ENCODE results near the gene GTSE1. TPM values are rescaled to one million over a fixed set of nuclear protein-coding genes. Genes with fewer than 3 reads are reported as not detected.

The GTSE1 gene
- polyA plus RNA-seq, 2 of the 4 experiments (the other 2 are of a cell fraction), result 11.5 to 25.7 TPM

DNA sequence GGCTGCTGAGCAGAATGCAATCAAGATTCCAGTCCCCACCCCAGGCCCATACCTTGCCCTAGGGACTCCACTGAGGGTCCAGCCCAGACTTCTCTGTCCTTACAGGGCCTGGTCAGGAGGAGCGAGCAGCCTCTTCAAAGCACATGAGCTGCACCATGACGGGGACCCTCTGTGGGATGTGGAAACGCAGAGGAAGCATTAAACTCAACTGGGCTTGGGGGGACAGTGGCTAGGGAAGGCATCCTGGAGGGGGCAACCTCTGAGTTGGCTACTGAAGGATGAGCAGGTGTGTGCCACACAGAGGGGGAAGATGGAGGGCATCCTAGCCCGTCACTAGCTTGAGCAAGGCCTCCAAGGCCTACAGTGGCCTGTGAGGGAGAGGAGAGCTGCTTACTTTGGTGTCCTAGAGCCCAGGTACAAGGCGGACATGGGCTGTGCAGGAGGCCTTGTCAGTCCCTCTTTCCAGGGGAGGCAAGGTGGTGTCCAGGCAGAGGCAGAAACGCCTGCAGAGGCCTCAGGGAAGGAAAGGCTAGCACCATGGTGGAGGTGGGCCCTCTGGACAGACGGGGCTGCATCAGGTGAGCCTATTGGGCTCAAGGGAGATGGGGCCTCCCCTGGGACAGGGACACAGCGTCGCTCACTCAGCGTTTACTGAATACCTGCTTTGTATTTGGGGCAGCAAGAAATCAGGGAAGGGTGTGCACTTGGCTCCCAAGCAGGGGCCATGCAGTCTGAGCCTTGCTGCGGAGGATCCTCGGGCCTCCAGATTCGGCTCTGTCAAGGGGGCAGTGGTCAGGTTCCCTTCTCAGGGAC lies 14.6 kb upstream of the GTSE1 start:
- Histone ChIP-seq H3K4me3 (no peak overlapping the region), H3K27ac (no peak overlapping the region), H3K4me2 (no peak overlapping the region), H3K9me3 (no peaks in the 10 kb centered on the region), H3K4me1 (no peaks in the 10 kb centered on the region)
- no peak for DNase-seq (ENCODE audit: low read depth in 1 of 2, low spot score in 1 of 2)
- ChIA-PET POLR2A (no interaction called here), CTCF (no interaction called here)
- TF ChIP-seq NR3C1 (IDR thresholded peaks at IDR 0.05) (no peak), RFX5 (IDR thresholded peaks at IDR 0.05) (no peak), NFE2L2 (conservative IDR thresholded peaks at IDR 0.05; ENCODE audit: low read length) (no peak), MYC (IDR thresholded peaks at IDR 0.05; ENCODE audit: borderline replicate concordance, low read length) (no peak), GATA3 (IDR thresholded peaks at IDR 0.05; ENCODE audit: borderline replicate concordance) (no peak), JUNB (IDR thresholded peaks at IDR 0.05) (no peak), CBX2 (IDR thresholded peaks at IDR 0.05; ENCODE audit: borderline replicate concordance, low read depth) (no peak), RARB (CRISPR knock-in tag; IDR thresholded peaks at IDR 0.05) (no peak), HOXB13 (CRISPR knock-in tag; IDR thresholded peaks at IDR 0.05; ENCODE audit: low read depth) (no peak), FOXS1 (CRISPR knock-in tag; IDR thresholded peaks at IDR 0.05) (no peak), POLR2AphosphoS2 (conservative IDR thresholded peaks at IDR 0.05; ENCODE audit: low read length) (no peak), NPAS2 (CRISPR knock-in tag; IDR thresholded peaks at IDR 0.05; ENCODE audit: borderline replicate concordance) (no peak), ZFP36 (IDR thresholded peaks at IDR 0.05; ENCODE audit: borderline replicate concordance, partially characterized antibody) (no peak), KDM1A (IDR thresholded peaks at IDR 0.05; ENCODE audit: low read depth) (no peak)
- TF ChIP-seq, protein P1, sequence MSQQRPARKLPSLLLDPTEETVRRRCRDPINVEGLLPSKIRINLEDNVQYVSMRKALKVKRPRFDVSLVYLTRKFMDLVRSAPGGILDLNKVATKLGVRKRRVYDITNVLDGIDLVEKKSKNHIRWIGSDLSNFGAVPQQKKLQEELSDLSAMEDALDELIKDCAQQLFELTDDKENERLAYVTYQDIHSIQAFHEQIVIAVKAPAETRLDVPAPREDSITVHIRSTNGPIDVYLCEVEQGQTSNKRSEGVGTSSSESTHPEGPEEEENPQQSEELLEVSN (IDR thresholded peaks at IDR 0.05; ENCODE audit: borderline replicate concordance, low read depth), result no peak
- TF ChIP-seq, protein P2, sequence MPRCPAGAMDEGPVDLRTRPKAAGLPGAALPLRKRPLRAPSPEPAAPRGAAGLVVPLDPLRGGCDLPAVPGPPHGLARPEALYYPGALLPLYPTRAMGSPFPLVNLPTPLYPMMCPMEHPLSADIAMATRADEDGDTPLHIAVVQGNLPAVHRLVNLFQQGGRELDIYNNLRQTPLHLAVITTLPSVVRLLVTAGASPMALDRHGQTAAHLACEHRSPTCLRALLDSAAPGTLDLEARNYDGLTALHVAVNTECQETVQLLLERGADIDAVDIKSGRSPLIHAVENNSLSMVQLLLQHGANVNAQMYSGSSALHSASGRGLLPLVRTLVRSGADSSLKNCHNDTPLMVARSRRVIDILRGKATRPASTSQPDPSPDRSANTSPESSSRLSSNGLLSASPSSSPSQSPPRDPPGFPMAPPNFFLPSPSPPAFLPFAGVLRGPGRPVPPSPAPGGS (IDR thresholded peaks at IDR 0.05), result no peak
- 89% methylated on average over 12 of the region's 13 CpGs for WGBS (ENCODE audit: missing lambda C conversion rate)
- ATAC-seq, result no peak
- no peak for FAIRE-seq

DNA sequence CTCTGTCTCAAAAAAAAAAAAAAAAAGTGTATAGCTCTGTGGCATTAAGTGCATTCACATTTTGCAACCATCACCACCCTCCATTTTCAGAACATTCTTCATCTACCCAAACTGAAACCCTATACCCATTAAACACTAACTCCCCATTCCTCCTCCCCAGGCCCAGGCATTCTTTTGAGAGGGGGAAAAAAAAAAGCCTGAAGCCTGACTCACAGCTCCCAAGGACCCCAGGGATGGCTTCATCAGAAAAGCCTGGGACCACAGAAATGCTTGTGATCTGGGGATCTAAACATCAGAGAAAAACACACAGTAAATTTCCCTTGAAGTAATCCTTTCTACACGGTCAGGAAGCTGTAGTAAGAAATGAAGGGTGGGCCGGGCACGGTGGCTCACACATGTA lies 10.7 kb upstream of the GTSE1 start:
- ChIA-PET POLR2A (no interaction called here), CTCF (interaction anchor here (1.1 to 2.0 kb wide), 3 partner anchors 32 to 166 kb away, joined by 4 to 8 read pairs (median 4); no protein-coding TSS in a partner anchor)
- DNase-seq (ENCODE audit: low read depth in 1 of 2, low spot score in 1 of 2), result no peak
- Histone ChIP-seq H3K9me3 (no peaks in the 10 kb centered on the region), H3K4me3 (no peak overlapping the region), H3K4me2 (no peak overlapping the region), H3K27ac (no peak overlapping the region), H3K4me1 (no peaks in the 10 kb centered on the region)
- WGBS (ENCODE audit: missing lambda C conversion rate), result 88% methylated on average over 3 of the region's 3 CpGs
- ATAC-seq, result no peak
- TF ChIP-seq JUN (IDR thresholded peaks at IDR 0.05), result no peak
- no peak for TF ChIP-seq FOSL2 (IDR thresholded peaks at IDR 0.05)
- no peak for TF ChIP-seq FOSL2 (CRISPR knock-in tag; IDR thresholded peaks at IDR 0.05)
- no peak for TF ChIP-seq KDM1A (IDR thresholded peaks at IDR 0.05; ENCODE audit: low read depth)
- no peak for TF ChIP-seq HEYL (CRISPR knock-in tag; IDR thresholded peaks at IDR 0.05)
- no peak for TF ChIP-seq GATA3 (IDR thresholded peaks at IDR 0.05; ENCODE audit: borderline replicate concordance)
- TF ChIP-seq CHD4 (IDR thresholded peaks at IDR 0.05; ENCODE audit: borderline replicate concordance), result no peak
- TF ChIP-seq EHMT2 (IDR thresholded peaks at IDR 0.05; ENCODE audit: low read depth), result no peak
- no peak for TF ChIP-seq RCOR1 (IDR thresholded peaks at IDR 0.05; ENCODE audit: low read depth, low read length)
- TF ChIP-seq, protein P3, sequence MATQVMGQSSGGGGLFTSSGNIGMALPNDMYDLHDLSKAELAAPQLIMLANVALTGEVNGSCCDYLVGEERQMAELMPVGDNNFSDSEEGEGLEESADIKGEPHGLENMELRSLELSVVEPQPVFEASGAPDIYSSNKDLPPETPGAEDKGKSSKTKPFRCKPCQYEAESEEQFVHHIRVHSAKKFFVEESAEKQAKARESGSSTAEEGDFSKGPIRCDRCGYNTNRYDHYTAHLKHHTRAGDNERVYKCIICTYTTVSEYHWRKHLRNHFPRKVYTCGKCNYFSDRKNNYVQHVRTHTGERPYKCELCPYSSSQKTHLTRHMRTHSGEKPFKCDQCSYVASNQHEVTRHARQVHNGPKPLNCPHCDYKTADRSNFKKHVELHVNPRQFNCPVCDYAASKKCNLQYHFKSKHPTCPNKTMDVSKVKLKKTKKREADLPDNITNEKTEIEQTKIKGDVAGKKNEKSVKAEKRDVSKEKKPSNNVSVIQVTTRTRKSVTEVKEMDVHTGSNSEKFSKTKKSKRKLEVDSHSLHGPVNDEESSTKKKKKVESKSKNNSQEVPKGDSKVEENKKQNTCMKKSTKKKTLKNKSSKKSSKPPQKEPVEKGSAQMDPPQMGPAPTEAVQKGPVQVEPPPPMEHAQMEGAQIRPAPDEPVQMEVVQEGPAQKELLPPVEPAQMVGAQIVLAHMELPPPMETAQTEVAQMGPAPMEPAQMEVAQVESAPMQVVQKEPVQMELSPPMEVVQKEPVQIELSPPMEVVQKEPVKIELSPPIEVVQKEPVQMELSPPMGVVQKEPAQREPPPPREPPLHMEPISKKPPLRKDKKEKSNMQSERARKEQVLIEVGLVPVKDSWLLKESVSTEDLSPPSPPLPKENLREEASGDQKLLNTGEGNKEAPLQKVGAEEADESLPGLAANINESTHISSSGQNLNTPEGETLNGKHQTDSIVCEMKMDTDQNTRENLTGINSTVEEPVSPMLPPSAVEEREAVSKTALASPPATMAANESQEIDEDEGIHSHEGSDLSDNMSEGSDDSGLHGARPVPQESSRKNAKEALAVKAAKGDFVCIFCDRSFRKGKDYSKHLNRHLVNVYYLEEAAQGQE (IDR thresholded peaks at IDR 0.05), result no peak
- no peak for TF ChIP-seq CBX8 (IDR thresholded peaks at IDR 0.05)
- TF ChIP-seq SREBF2 (IDR thresholded peaks at IDR 0.05), result no peak
- TF ChIP-seq, protein P4, sequence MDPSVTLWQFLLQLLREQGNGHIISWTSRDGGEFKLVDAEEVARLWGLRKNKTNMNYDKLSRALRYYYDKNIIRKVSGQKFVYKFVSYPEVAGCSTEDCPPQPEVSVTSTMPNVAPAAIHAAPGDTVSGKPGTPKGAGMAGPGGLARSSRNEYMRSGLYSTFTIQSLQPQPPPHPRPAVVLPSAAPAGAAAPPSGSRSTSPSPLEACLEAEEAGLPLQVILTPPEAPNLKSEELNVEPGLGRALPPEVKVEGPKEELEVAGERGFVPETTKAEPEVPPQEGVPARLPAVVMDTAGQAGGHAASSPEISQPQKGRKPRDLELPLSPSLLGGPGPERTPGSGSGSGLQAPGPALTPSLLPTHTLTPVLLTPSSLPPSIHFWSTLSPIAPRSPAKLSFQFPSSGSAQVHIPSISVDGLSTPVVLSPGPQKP (IDR thresholded peaks at IDR 0.05; ENCODE audit: low read depth, low read length), result no peak
- no peak for TF ChIP-seq JUNB (IDR thresholded peaks at IDR 0.05)
- no peak for TF ChIP-seq SMC3 (IDR thresholded peaks at IDR 0.05)
- TF ChIP-seq POLR2AphosphoS2 (conservative IDR thresholded peaks at IDR 0.05; ENCODE audit: low read length), result no peak
- TF ChIP-seq NFE2L2 (conservative IDR thresholded peaks at IDR 0.05; ENCODE audit: low read length), result no peak
- no peak for TF ChIP-seq ZNF302 (CRISPR knock-in tag; IDR thresholded peaks at IDR 0.05)
- TF ChIP-seq HOXA7 (CRISPR knock-in tag; IDR thresholded peaks at IDR 0.05), result no peak
- no peak for TF ChIP-seq BHLHE40 (IDR thresholded peaks at IDR 0.05; ENCODE audit: low read depth, low read length)
- TF ChIP-seq, protein P5, sequence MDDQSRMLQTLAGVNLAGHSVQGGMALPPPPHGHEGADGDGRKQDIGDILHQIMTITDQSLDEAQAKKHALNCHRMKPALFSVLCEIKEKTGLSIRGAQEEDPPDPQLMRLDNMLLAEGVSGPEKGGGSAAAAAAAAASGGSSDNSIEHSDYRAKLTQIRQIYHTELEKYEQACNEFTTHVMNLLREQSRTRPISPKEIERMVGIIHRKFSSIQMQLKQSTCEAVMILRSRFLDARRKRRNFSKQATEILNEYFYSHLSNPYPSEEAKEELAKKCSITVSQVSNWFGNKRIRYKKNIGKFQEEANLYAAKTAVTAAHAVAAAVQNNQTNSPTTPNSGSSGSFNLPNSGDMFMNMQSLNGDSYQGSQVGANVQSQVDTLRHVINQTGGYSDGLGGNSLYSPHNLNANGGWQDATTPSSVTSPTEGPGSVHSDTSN (IDR thresholded peaks at IDR 0.05), result no peak
- FAIRE-seq, result no peak
